Measurements from ENCODE around the gene CPNE9. TPM values are rescaled to one million over a fixed set of nuclear protein-coding genes. Genes with fewer than 3 reads are reported as not detected.

The CPNE9 gene
- total and polyA plus RNA-seq, 12 donors, result 0.46 TPM; not detected in 11

DNA sequence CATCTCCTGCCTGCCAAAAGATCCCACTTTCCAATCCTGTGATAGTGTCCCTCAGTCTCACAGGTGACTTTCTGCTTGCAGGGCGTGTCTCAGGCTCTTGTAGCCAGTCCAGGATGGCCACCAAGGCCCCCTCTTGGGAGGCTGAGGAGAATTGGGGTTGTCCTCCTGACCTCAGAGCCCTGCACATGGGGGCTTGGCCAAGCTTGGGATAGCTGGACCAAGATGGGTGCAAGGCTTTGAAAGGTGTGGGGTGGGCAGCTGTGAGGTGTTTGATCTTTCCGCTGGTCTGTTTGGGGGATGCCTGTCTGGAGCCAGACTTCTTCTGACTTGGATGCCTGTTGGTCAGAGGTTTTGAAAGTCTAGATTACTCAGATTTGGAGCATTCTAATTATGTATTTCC is 12.0 kb upstream of the CPNE9 start:
- ATAC-seq (no peak), DNase-seq (no peak)
- intact Hi-C loops (cut with DNase I), result no loop called here
- Histone ChIP-seq H3K4me1 (peaks cover 0 to 23% (median 6%) of the 10 kb centered on the region in 9 donors), H3K9me3 (no peaks in the 10 kb centered on the region), H3K27ac (no peak overlapping the region), H3K4me3 (no peak overlapping the region), H3K36me3 (peaks cover 6 to 100% (median 70%) of the 10 kb centered on the region in 9 donors), H3K27me3 (no peaks in the 10 kb centered on the region)
- TF ChIP-seq, protein P1, sequence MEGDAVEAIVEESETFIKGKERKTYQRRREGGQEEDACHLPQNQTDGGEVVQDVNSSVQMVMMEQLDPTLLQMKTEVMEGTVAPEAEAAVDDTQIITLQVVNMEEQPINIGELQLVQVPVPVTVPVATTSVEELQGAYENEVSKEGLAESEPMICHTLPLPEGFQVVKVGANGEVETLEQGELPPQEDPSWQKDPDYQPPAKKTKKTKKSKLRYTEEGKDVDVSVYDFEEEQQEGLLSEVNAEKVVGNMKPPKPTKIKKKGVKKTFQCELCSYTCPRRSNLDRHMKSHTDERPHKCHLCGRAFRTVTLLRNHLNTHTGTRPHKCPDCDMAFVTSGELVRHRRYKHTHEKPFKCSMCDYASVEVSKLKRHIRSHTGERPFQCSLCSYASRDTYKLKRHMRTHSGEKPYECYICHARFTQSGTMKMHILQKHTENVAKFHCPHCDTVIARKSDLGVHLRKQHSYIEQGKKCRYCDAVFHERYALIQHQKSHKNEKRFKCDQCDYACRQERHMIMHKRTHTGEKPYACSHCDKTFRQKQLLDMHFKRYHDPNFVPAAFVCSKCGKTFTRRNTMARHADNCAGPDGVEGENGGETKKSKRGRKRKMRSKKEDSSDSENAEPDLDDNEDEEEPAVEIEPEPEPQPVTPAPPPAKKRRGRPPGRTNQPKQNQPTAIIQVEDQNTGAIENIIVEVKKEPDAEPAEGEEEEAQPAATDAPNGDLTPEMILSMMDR (IDR thresholded peaks at IDR 0.05), result no peak
- 95 to 97% methylated on average over 2 of the region's 2 CpGs for WGBS, 2 donors

DNA sequence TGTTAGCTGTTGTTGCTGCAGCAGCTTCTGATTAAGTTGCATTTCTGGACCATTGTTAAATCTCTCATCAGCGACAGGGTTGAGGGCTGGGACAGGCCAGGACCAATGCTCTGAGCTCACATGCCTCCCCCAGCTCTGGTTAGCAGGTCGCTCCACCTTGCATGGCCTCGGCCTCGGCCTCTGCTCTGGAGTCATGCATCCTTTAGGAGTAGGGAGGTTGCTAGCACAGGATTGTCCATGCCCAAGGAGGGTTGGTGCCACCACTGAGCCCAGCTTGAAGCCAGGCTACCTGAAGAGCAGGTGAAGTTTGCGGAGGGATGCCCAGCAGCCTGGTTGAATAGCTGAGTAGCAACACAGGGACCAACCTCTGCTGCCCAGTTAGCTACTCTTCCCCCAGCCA is 11.2 kb upstream of the CPNE9 start:
- Histone ChIP-seq H3K27me3 (no peaks in the 10 kb centered on the region), H3K4me3 (no peak overlapping the region), H3K36me3 (peaks cover 5 to 100% (median 63%) of the 10 kb centered on the region in 9 donors), H3K27ac (no peak overlapping the region), H3K9me3 (no peaks in the 10 kb centered on the region), H3K4me1 (peaks cover 0 to 26% (median 9%) of the 10 kb centered on the region in 9 donors)
- TF ChIP-seq, protein P1 (IDR thresholded peaks at IDR 0.05), result no peak
- 96% methylated on average over 5 of the region's 5 CpGs for WGBS, 2 donors
- ATAC-seq, result no peak
- intact Hi-C loops (cut with DNase I), result no loop called here
- no peak for DNase-seq

DNA sequence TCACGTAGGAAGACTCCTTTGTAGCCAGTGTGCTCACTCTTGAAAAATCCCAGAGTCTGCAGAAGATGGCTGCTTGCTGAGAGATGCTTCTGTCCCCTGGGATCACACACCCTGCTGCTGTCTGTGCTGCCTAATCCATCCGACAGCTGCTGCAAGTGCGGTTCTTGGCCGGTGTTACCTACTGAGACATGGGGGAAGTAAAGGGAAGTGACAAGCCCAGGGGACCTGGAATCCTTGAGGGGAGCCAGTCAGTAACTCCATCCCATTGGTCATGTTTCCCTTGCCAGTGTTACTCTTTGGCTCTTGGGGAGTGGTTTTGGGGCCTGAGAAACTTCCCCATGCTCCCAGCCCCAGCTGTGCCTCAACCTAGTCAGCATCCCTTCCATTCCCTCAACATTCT is 8.3 kb upstream of the CPNE9 start:
- peaks cover 0 to 23% (median 9%) of the 10 kb centered on the region in 9 donors for H3K4me1 ChIP-seq
- DNase-seq, result peak in 1 of 2 donors; percentile 28
- H3K9me3 ChIP-seq, result no peaks in the 10 kb centered on the region
- WGBS, 2 donors, result 57 to 70% methylated on average over 4 of the region's 4 CpGs
- no peaks in the 10 kb centered on the region for H3K27me3 ChIP-seq
- peaks cover 0 to 100% (median 45%) of the 10 kb centered on the region in 9 donors for H3K36me3 ChIP-seq
- peak in 1 of 8 donors; percentile 35 for ATAC-seq
- TF ChIP-seq, protein P1 (IDR thresholded peaks at IDR 0.05), result no peak
- intact Hi-C loops (cut with DNase I), result no loop called here
- H3K4me3 ChIP-seq, result no peak overlapping the region
- H3K27ac ChIP-seq, result peak overlapping the region in 1 of 10 donors; percentile 21

DNA sequence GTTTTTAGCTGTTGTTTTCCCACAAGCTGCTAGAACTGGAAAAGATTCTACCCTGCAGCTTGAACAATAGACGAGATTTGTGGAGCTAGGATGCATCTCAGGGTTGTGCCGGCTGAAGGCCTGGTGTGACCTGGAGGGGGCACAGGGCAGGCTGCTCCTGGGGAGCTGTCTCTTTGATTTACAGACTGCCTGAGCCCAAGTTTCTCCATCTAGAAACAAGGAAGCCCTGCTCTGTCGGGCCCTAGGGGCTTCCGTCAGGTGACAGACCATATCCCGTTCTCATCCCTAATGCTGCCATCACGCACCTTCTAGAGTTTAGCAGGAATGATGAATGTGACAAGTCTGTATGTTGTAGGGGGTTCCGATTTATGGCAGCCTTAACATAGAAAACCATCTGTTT is 7.9 kb upstream of the CPNE9 start:
- DNase-seq, result no peak
- peaks cover 0 to 19% (median 9%) of the 10 kb centered on the region in 9 donors for H3K4me1 ChIP-seq
- no peaks in the 10 kb centered on the region for H3K27me3 ChIP-seq
- intact Hi-C loops (cut with DNase I), result no loop called here
- TF ChIP-seq, protein P1 (IDR thresholded peaks at IDR 0.05), result no peak
- H3K9me3 ChIP-seq, result no peaks in the 10 kb centered on the region
- peak overlapping the region in 1 of 10 donors; percentile 21 for H3K27ac ChIP-seq
- H3K36me3 ChIP-seq, result peaks cover 0 to 100% (median 41%) of the 10 kb centered on the region in 9 donors
- no peak for ATAC-seq
- WGBS, 2 donors, result 87 to 90% methylated on average over 7 of the region's 7 CpGs
- no peak overlapping the region for H3K4me3 ChIP-seq

Data from heart right ventricle (tissue), 16 donors.